ENCODE data around the gene CYP2S1. TPM values are rescaled to one million over a fixed set of nuclear protein-coding genes. Genes with fewer than 3 reads are reported as not detected.

The CYP2S1 gene
- total and polyA plus RNA-seq, 2 of the 4 experiments (the other 2 are of a cell fraction): 0.54 to 2.1 TPM

GRCh38 chr19:41206456-41206855, 13.4 kb downstream of the CYP2S1 start:
- H4K5ac ChIP-seq (ENCODE audit: low read depth, low read length): no peak overlapping the region
- no peaks in the 10 kb centered on the region; the same call in 1 of the 2 replicates for H4K20me1 ChIP-seq (ENCODE audit: insufficient read depth, low read length)
- H2BK120ac ChIP-seq (ENCODE audit: low read depth, low read length): no peak overlapping the region
- intact Hi-C loops (cut with micrococcal nuclease) (loop anchor here (10.0 kb wide), 1 partner anchor 218 kb away; the partner anchor contains the start of gene B3GNT8), in situ Hi-C loops (cut with MboI; ENCODE audit: low sequenced_read_pairs) (no loop called here), dilution Hi-C loops (cut with HindIII; ENCODE audit: low sequenced_read_pairs, unreplicated experiment) (no loop called here)
- DNase-seq: no peak
- H3K36me3 ChIP-seq (ENCODE audit: control insufficient read depth, insufficient read depth, low read length): peaks cover 7% of the 10 kb centered on the region
- BruUV-seq (replicated peaks): no TSS peak
- peak overlapping the region; percentile 38 for H2AFZ ChIP-seq (replicated peaks; ENCODE audit: low read length, poor library complexity)
- H3K4me1 ChIP-seq (ENCODE audit: control insufficient read depth, insufficient read depth, low read length): no peaks in the 10 kb centered on the region
- no peak overlapping the region; the same call in 1 of the 2 replicates for H2AK5ac ChIP-seq (ENCODE audit: low read depth, low read length)
- no peaks in the 10 kb centered on the region for H3K9me1 ChIP-seq (ENCODE audit: insufficient read depth, low read length)
- H3K4me2 ChIP-seq (ENCODE audit: low read depth, low read length): no peak overlapping the region
- H2BK5ac ChIP-seq (ENCODE audit: low read depth, low read length, poor library complexity, severe bottlenecking): no peak overlapping the region
- no peaks in the 10 kb centered on the region for H3K79me1 ChIP-seq (ENCODE audit: low read depth in 1 of 2, low read length in 2 of 2)
- no peak overlapping the region for H4K8ac ChIP-seq (ENCODE audit: low read depth in 2 of 2, low read length in 2 of 2)
- no peak overlapping the region for H3K9ac ChIP-seq (ENCODE audit: low read depth, low read length)
- TF ChIP-seq CTCF (conservative IDR thresholded peaks at IDR 0.05; ENCODE audit: low read depth, low read length) (no peak), RCOR1 (IDR thresholded peaks at IDR 0.05; ENCODE audit: insufficient replicate concordance, low read length) (no peak)
- no peak overlapping the region for H3K14ac ChIP-seq (replicated peaks; ENCODE audit: low read depth, low read length)
- H2AK9ac ChIP-seq (replicated peaks; ENCODE audit: low read depth, low read length, poor library complexity): peak overlapping the region; percentile 33
- H4K91ac ChIP-seq (ENCODE audit: insufficient read depth, low read depth, low read length): no peak overlapping the region
- no peak overlapping the region for H3K18ac ChIP-seq (ENCODE audit: low read depth, low read length)
- no peak overlapping the region for H3K23ac ChIP-seq (ENCODE audit: low read depth, low read length)
- H3K56ac ChIP-seq (ENCODE audit: extremely low read depth, insufficient read depth, low read length): no peak overlapping the region
- no peak overlapping the region for H3K27ac ChIP-seq (ENCODE audit: insufficient read depth, low read length)
- H2BK15ac ChIP-seq (ENCODE audit: low read depth, low read length): no peak overlapping the region
- WGBS, 2 experiments (ENCODE audit: extremely low coverage in 2 of 2, insufficient read length in 1 of 2): 70% methylated on average over 7 of the region's 9 CpGs; no CpG with 5 or more reads in 1 of the 2 experiments
- 0 out of 2 replicates have a peak overlapping the region, but pooled peaks have one; percentile 20 for H2BK20ac ChIP-seq (ENCODE audit: low read depth, low read length)
- CTCF ChIA-PET: interaction anchor here (0.5 to 3.3 kb wide), 3 partner anchors 16 to 102 kb away, joined by 3 to 16 read pairs (median 4); no protein-coding TSS in a partner anchor
- H3K27me3 ChIP-seq (ENCODE audit: control insufficient read depth, insufficient read depth, low read length): no peaks in the 10 kb centered on the region
- POLR2A ChIA-PET (ENCODE audit: unreplicated experiment): no interaction called here
- H3K4ac ChIP-seq (ENCODE audit: low read depth, low read length): 0 out of 2 replicates have a peak overlapping the region, but pooled peaks have one; percentile 5
- ATAC-seq (ENCODE audit: low read depth): no peak
- no peaks in the 10 kb centered on the region for H3K9me3 ChIP-seq (ENCODE audit: control insufficient read depth, insufficient read depth, low read length)
- H3K4me3 ChIP-seq (ENCODE audit: insufficient read depth, low read depth, low read length): no peak overlapping the region
